ENCODE data around the gene DPP7. TPM values are rescaled to one million over a fixed set of nuclear protein-coding genes. Genes with fewer than 3 reads are reported as not detected.
A peak's percentile ranks its signal among the peaks of the same experiment; 100 is the strongest.

DPP7 gene
- total and polyA plus RNA-seq, 2 donors (not counting 1 experiment from before 2014, with no cell fraction given) = 324 to 506 TPM

DNA sequence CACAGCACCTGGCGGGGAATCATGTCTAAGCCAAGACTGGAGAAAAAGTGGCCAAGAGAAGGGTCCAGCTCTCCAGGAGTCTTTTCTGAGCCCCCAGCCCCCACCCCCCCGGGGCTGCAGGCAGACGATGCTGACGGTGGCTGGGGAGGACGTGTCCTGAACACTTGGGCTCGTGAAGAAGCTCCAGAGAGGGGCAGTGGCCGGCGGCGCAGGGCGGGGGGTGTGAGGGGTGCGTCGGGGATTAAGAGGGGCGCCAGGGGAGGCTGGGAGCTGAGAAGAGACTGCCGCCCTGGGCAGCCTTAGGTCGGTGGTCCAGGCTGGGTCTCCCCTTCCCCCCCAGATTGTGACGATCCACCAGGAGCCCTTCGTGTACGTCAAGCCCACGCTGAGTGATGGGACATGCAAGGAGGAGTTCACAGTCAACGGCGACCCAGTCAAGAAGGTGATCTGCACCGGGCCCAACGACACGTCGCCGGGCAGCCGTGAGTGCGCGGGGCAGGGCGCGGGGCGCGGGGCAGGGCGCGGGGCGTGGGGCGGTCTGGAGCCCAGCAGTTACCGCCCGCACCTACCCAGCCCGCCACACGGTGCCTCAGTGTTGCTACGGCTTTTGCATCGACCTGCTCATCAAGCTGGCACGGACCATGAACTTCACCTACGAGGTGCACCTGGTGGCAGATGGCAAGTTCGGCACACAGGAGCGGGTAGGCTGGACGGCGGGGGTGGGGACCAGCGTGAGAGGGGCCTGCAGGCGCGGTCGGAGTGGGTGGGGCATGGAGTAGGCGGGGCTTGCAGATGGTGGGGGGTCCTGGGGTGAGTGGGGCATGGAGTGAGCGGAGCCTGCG, 46.4 kb upstream of the DPP7 start:
- ATAC-seq (ENCODE audit: low read depth) (no peak), DNase-seq (no peak)
- Histone ChIP-seq H3K4me2 (replicated peaks; ENCODE audit: low read depth, low read length, poor library complexity, severe bottlenecking) (no peak overlapping the region), H2AFZ (ENCODE audit: insufficient read depth, low read depth, low read length, poor library complexity, severe bottlenecking) (no peak overlapping the region), H3K27me3 (replicated peaks in 1 of 4; ENCODE audit: control extremely low read depth in 1 of 4, control insufficient read depth in 3 of 4, insufficient read depth in 4 of 4, low read length in 3 of 4) (peaks cover 0 to 87% (median 31%) of the 10 kb centered on the region in 4 experiments), H3K79me2 (ENCODE audit: control insufficient read depth, insufficient read depth, low read length) (no peaks in the 10 kb centered on the region), H3K9ac (ENCODE audit: low read length) (no peak overlapping the region), H3K4me3 (ENCODE audit: control extremely low read depth in 1 of 5, extremely low read depth in 1 of 5, insufficient read depth in 1 of 5, low read depth in 2 of 5, low read length in 4 of 5) (no peak overlapping the region), H3K27ac (ENCODE audit: low read length in 2 of 2) (no peak overlapping the region), H4K20me1 (ENCODE audit: control insufficient read depth, insufficient read depth, low read length, poor library complexity, severe bottlenecking) (no peaks in the 10 kb centered on the region), H3K9me3 (ENCODE audit: control extremely low read depth in 1 of 3, control insufficient read depth in 2 of 3, insufficient read depth in 1 of 3, low read length in 2 of 3) (peaks cover 0 to 37% (median 0%) of the 10 kb centered on the region in 3 donors), H3K4me1 (ENCODE audit: control insufficient read depth in 2 of 2, insufficient read depth in 2 of 2, low read length in 2 of 2) (peaks cover 22 to 34% of the 10 kb centered on the region in 2 donors), H3K36me3 (replicated peaks in 1 of 2; ENCODE audit: control extremely low read depth in 1 of 2, control insufficient read depth in 1 of 2, extremely low read depth in 1 of 2, insufficient read depth in 2 of 2, low read length in 1 of 2) (no peaks in the 10 kb centered on the region)
- ChIA-PET POLR2A (interaction anchor here (0.6 kb wide), 1 partner anchor 33 kb away, joined by 9 read pairs; no protein-coding TSS in a partner anchor), CTCF (no interaction called here)
- no peaks in the 10 kb centered on the region for H3K9me3 Mint-ChIP-seq (ENCODE audit: insufficient read depth)
- intact Hi-C loops (cut with micrococcal nuclease) = no loop called here
- H3K4me3 Mint-ChIP-seq = no peak overlapping the region
- TF ChIP-seq CTCF (IDR thresholded peaks at IDR 0.05) (no peak), EZH2 (IDR thresholded peaks at IDR 0.05; ENCODE audit: borderline replicate concordance, insufficient read depth, low read depth, low read length, poor library complexity, severe bottlenecking) (no peak)
- H3K27me3 Mint-ChIP-seq = peaks cover 46% of the 10 kb centered on the region
- peaks cover 27% of the 10 kb centered on the region for H3K4me1 Mint-ChIP-seq
- no peak overlapping the region for H3K27ac Mint-ChIP-seq
- WGBS (ENCODE audit: insufficient coverage) = 50% methylated on average over 54 of the region's 56 CpGs

DNA sequence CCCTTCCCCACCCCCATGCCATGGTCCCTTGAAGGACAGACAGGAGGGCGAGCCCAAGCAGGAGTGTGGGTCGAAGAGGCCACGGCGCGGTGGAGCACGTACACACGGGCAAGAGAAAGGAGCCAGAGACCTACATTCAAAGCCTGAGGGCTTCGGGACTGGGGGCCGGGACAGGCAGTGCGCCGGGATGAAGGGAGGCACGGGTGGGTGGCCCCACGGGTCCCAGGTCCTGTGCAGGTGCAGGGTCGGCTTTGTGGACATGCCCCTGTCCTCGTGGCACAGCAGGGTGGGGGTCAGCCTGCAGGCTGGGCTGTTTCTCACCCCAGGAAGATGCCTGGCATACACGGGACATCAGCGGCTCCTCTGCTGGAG, 45.5 kb upstream of the DPP7 start:
- Mint-ChIP-seq H3K27me3 (peaks cover 47% of the 10 kb centered on the region), H3K4me1 (peaks cover 29% of the 10 kb centered on the region), H3K27ac (peak overlapping the region; percentile 11), H3K4me3 (no peak overlapping the region), H3K9me3 (ENCODE audit: insufficient read depth) (no peaks in the 10 kb centered on the region)
- H3K4me2 ChIP-seq (replicated peaks; ENCODE audit: low read depth, low read length, poor library complexity, severe bottlenecking) = no peak overlapping the region
- 70% methylated on average over 17 of the region's 17 CpGs for WGBS (ENCODE audit: insufficient coverage)
- no peaks in the 10 kb centered on the region for H3K79me2 ChIP-seq (ENCODE audit: control insufficient read depth, insufficient read depth, low read length)
- ChIA-PET POLR2A (no interaction called here), CTCF (no interaction called here)
- TF ChIP-seq CTCF (IDR thresholded peaks at IDR 0.05) (no peak), EZH2 (IDR thresholded peaks at IDR 0.05; ENCODE audit: borderline replicate concordance, insufficient read depth, low read depth, low read length, poor library complexity, severe bottlenecking) (no peak)
- H3K9me3 ChIP-seq (ENCODE audit: control extremely low read depth in 1 of 3, control insufficient read depth in 2 of 3, insufficient read depth in 1 of 3, low read length in 2 of 3) = peaks cover 0 to 38% (median 0%) of the 10 kb centered on the region in 3 donors
- ATAC-seq (ENCODE audit: low read depth) (no peak), DNase-seq (no peak)
- H3K9ac ChIP-seq (ENCODE audit: low read length) = no peak overlapping the region
- peaks cover 22 to 34% of the 10 kb centered on the region in 2 donors for H3K4me1 ChIP-seq (ENCODE audit: control insufficient read depth in 2 of 2, insufficient read depth in 2 of 2, low read length in 2 of 2)
- H2AFZ ChIP-seq (ENCODE audit: insufficient read depth, low read depth, low read length, poor library complexity, severe bottlenecking) = no peak overlapping the region
- intact Hi-C loops (cut with micrococcal nuclease) = no loop called here
- no peak overlapping the region for H3K27ac ChIP-seq (ENCODE audit: low read length in 2 of 2)
- no peaks in the 10 kb centered on the region for H4K20me1 ChIP-seq (ENCODE audit: control insufficient read depth, insufficient read depth, low read length, poor library complexity, severe bottlenecking)
- H3K27me3 ChIP-seq (replicated peaks in 1 of 4; ENCODE audit: control extremely low read depth in 1 of 4, control insufficient read depth in 3 of 4, insufficient read depth in 4 of 4, low read length in 3 of 4) = peaks cover 0 to 87% (median 26%) of the 10 kb centered on the region in 4 experiments
- H3K4me3 ChIP-seq (ENCODE audit: control extremely low read depth in 1 of 5, extremely low read depth in 1 of 5, insufficient read depth in 1 of 5, low read depth in 2 of 5, low read length in 4 of 5) = no peak overlapping the region
- H3K36me3 ChIP-seq (replicated peaks in 1 of 2; ENCODE audit: control extremely low read depth in 1 of 2, control insufficient read depth in 1 of 2, extremely low read depth in 1 of 2, insufficient read depth in 2 of 2, low read length in 1 of 2) = no peaks in the 10 kb centered on the region
